ENCODE results near the gene CSNK1G1.

DNA sequence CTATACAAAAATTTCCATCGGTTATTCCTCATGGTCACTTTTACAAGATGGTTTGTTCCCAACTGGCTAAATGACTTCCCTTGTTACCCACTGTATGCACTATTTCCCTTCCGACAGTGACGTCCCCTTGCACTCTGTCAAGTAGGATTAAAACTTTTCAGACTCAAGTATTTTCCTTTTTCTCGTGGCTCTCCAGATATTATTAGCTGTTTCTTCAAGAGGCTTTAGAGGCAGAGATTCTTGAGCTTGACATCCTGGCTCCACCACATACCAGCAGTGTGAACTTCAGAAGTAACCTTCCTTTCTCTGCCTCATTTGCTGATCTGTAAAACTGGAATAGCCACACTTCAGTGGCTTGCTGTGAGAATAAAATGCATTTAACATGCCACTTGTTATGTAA is 14.0 kb downstream of the CSNK1G1 start:
- TF ChIP-seq, protein P1, sequence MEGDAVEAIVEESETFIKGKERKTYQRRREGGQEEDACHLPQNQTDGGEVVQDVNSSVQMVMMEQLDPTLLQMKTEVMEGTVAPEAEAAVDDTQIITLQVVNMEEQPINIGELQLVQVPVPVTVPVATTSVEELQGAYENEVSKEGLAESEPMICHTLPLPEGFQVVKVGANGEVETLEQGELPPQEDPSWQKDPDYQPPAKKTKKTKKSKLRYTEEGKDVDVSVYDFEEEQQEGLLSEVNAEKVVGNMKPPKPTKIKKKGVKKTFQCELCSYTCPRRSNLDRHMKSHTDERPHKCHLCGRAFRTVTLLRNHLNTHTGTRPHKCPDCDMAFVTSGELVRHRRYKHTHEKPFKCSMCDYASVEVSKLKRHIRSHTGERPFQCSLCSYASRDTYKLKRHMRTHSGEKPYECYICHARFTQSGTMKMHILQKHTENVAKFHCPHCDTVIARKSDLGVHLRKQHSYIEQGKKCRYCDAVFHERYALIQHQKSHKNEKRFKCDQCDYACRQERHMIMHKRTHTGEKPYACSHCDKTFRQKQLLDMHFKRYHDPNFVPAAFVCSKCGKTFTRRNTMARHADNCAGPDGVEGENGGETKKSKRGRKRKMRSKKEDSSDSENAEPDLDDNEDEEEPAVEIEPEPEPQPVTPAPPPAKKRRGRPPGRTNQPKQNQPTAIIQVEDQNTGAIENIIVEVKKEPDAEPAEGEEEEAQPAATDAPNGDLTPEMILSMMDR (IDR thresholded peaks at IDR 0.05; ENCODE audit: low read depth, low read length, poor library complexity, severe bottlenecking) = no peak
- no peak for TF ChIP-seq EZH2phosphoT487 (IDR thresholded peaks at IDR 0.05; ENCODE audit: borderline replicate concordance, low read length)
